ENCODE results near the gene TMEM92. TPM values are rescaled to one million over a fixed set of nuclear protein-coding genes. Genes with fewer than 3 reads are reported as not detected.

The TMEM92 gene
- total RNA-seq, 2 experiments from 2014 or later = not detected

- peak; percentile 33 for DNase-seq
- peaks cover 9% of the 10 kb centered on the region for H3K4me1 Mint-ChIP-seq (ENCODE audit: low read depth)
- H3K9me3 Mint-ChIP-seq = no peaks in the 10 kb centered on the region
- no peaks in the 10 kb centered on the region for H3K36me3 Mint-ChIP-seq (ENCODE audit: low read depth)
- no peak for TF ChIP-seq CTCF (IDR thresholded peaks at IDR 0.05)
- ATAC-seq = peak; percentile 93
- intact Hi-C loops (cut with micrococcal nuclease) = no loop called here
- H3K27ac Mint-ChIP-seq = peak overlapping the region; percentile 41
- no peak overlapping the region for H3K4me3 Mint-ChIP-seq
- ChIA-PET CTCF (interaction anchor here (0.9 to 3.4 kb wide), 5 partner anchors 20 to 122 kb away, joined by 3 to 38 read pairs (median 3); partner anchors contain the start of gene COL1A1), POLR2A (no interaction called here)
- peaks cover 22% of the 10 kb centered on the region for H3K27me3 Mint-ChIP-seq
Measured at GRCh38 chr17:50289991-50290702, 15.9 kb downstream of the TMEM92 start.

- DNase-seq (no peak), ATAC-seq (no peak)
- no peaks in the 10 kb centered on the region for H3K36me3 Mint-ChIP-seq (ENCODE audit: low read depth)
- H3K4me3 Mint-ChIP-seq = no peak overlapping the region
- ChIA-PET POLR2A (interaction anchor here (1.2 kb wide), 1 partner anchor 71 kb away, joined by 3 read pairs; no protein-coding TSS in a partner anchor), CTCF (interaction anchor here (1.0 to 10.4 kb wide), 3 partner anchors 8 to 121 kb away, joined by 3 to 157 read pairs (median 4); partner anchors contain the start of gene COL1A1)
- intact Hi-C loops (cut with micrococcal nuclease) = no loop called here
- peaks cover 22% of the 10 kb centered on the region for H3K27me3 Mint-ChIP-seq
- no peak for TF ChIP-seq CTCF (IDR thresholded peaks at IDR 0.05)
- H3K9me3 Mint-ChIP-seq = no peaks in the 10 kb centered on the region
- H3K4me1 Mint-ChIP-seq (ENCODE audit: low read depth) = peaks cover 9% of the 10 kb centered on the region
- no peak overlapping the region for H3K27ac Mint-ChIP-seq
Measured at GRCh38 chr17:50290933-50291332, 16.7 kb downstream of the TMEM92 start.

- Mint-ChIP-seq H3K4me1 (ENCODE audit: low read depth) (peaks cover 9% of the 10 kb centered on the region), H3K9me3 (no peaks in the 10 kb centered on the region), H3K27me3 (peaks cover 18% of the 10 kb centered on the region), H3K4me3 (no peak overlapping the region), H3K27ac (no peak overlapping the region), H3K36me3 (ENCODE audit: low read depth) (no peaks in the 10 kb centered on the region)
- intact Hi-C loops (cut with micrococcal nuclease) = no loop called here
- POLR2A ChIA-PET = interaction anchor here (0.8 to 1.4 kb wide), 5 partner anchors 10 to 131 kb away, joined by 3 to 4 read pairs (median 3); partner anchors contain the start of gene TMEM92
- CTCF ChIA-PET = interaction anchor here (0.6 to 10.4 kb wide), 8 partner anchors 9 to 205 kb away, joined by 3 to 157 read pairs (median 3); partner anchors contain the start of gene COL1A1
- TF ChIP-seq CTCF (IDR thresholded peaks at IDR 0.05) = no peak
- ATAC-seq (no peak), DNase-seq (no peak)
Measured at GRCh38 chr17:50292465-50292864, 18.2 kb downstream of the TMEM92 start.

GRCh38 chr17:50295021-50295420 is 20.8 kb downstream of the TMEM92 start:
- Mint-ChIP-seq H3K36me3 (ENCODE audit: low read depth) (no peaks in the 10 kb centered on the region), H3K4me3 (no peak overlapping the region), H3K9me3 (no peaks in the 10 kb centered on the region), H3K27ac (no peak overlapping the region), H3K27me3 (peaks cover 10% of the 10 kb centered on the region), H3K4me1 (ENCODE audit: low read depth) (peaks cover 2% of the 10 kb centered on the region)
- intact Hi-C loops (cut with micrococcal nuclease) = no loop called here
- ChIA-PET POLR2A (no interaction called here), CTCF (interaction anchor here (1.4 to 10.4 kb wide), 6 partner anchors 12 to 201 kb away, joined by 3 to 157 read pairs (median 37); partner anchors contain the start of genes COL1A1, PDK2 and TMEM92)
- no peak for ATAC-seq
- no peak for TF ChIP-seq CTCF (IDR thresholded peaks at IDR 0.05)
- DNase-seq = no peak

- Mint-ChIP-seq H3K9me3 (no peaks in the 10 kb centered on the region), H3K36me3 (ENCODE audit: low read depth) (no peaks in the 10 kb centered on the region), H3K27me3 (peaks cover 2% of the 10 kb centered on the region), H3K4me1 (ENCODE audit: low read depth) (no peaks in the 10 kb centered on the region), H3K4me3 (no peak overlapping the region), H3K27ac (no peak overlapping the region)
- DNase-seq (peak; percentile 87), ATAC-seq (peak; percentile 100)
- intact Hi-C loops (cut with micrococcal nuclease) = loop anchor here (2.0 kb wide), 1 partner anchor 97 kb away; the partner anchor contains the start of gene COL1A1
- peak; percentile 98 for TF ChIP-seq CTCF (IDR thresholded peaks at IDR 0.05)
- ChIA-PET POLR2A (interaction anchor here (1.0 kb wide), 1 partner anchor 128 kb away, joined by 3 read pairs; no protein-coding TSS in a partner anchor), CTCF (interaction anchor here (0.7 to 10.4 kb wide), 32 partner anchors 9 to 204 kb away, joined by 3 to 157 read pairs (median 7); partner anchors contain the start of genes COL1A1, PDK2 and TMEM92)
Measured at GRCh38 chr17:50297407-50297865, 23.2 kb downstream of the TMEM92 start.

All from activated CD8-positive, alpha-beta T cell treated with anti-CD3 and anti-CD28 coated beads for 36 hours (primary cell).